ENCODE results near the gene C13orf42. TPM values are rescaled to one million over a fixed set of nuclear protein-coding genes. Genes with fewer than 3 reads are reported as not detected.

C13orf42 gene
- polyA plus RNA-seq, 1 donor from 2014 or later: not detected

GRCh38 chr13:51156648-51157047 lies 45.6 kb upstream of the C13orf42 start:
- Histone ChIP-seq H3K4me2 (ENCODE audit: low read length) (no peak overlapping the region), H3K9me2 (ENCODE audit: insufficient read depth, low read length) (no peaks in the 10 kb centered on the region), H4K20me1 (ENCODE audit: insufficient read depth) (no peaks in the 10 kb centered on the region), H3K4me3 (ENCODE audit: low read length) (no peak overlapping the region), H3K9me3 (ENCODE audit: low read length) (no peaks in the 10 kb centered on the region), H2AFZ (ENCODE audit: low read depth, low read length) (no peak overlapping the region), H3K9ac (ENCODE audit: low read length) (no peak overlapping the region), H3K79me2 (replicated peaks; ENCODE audit: insufficient read depth, low read length) (no peaks in the 10 kb centered on the region), H3K36me3 (ENCODE audit: insufficient read depth, low read length) (no peaks in the 10 kb centered on the region), H3K27me3 (ENCODE audit: insufficient read depth, low read depth, low read length) (no peaks in the 10 kb centered on the region), H3K27ac (ENCODE audit: low read length) (no peak overlapping the region), H3F3A (ENCODE audit: insufficient read depth, low read length, poor library complexity, severe bottlenecking) (peaks cover 4% of the 10 kb centered on the region)
- TF ChIP-seq CTCF (IDR thresholded peaks at IDR 0.05; ENCODE audit: poor library complexity, severe bottlenecking) (no peak), RAD21 (conservative IDR thresholded peaks at IDR 0.05) (no peak), EZH2 (IDR thresholded peaks at IDR 0.05; ENCODE audit: borderline replicate concordance, insufficient read depth, low read length, poor library complexity, severe bottlenecking) (no peak), REST (IDR thresholded peaks at IDR 0.05; ENCODE audit: borderline replicate concordance) (no peak), TAF1 (IDR thresholded peaks at IDR 0.05; ENCODE audit: low read depth) (no peak), EP300 (conservative IDR thresholded peaks at IDR 0.05; ENCODE audit: poor library complexity, severe bottlenecking) (no peak), POLR2AphosphoS5 (IDR thresholded peaks at IDR 0.05) (no peak), SMC3 (conservative IDR thresholded peaks at IDR 0.05; ENCODE audit: poor library complexity) (no peak)

- Histone ChIP-seq H3K4me3 (ENCODE audit: low read length) (no peak overlapping the region), H3K27me3 (ENCODE audit: insufficient read depth, low read depth, low read length) (no peaks in the 10 kb centered on the region), H4K20me1 (ENCODE audit: insufficient read depth) (no peaks in the 10 kb centered on the region), H3K9ac (ENCODE audit: low read length) (no peak overlapping the region), H3K79me2 (replicated peaks; ENCODE audit: insufficient read depth, low read length) (no peaks in the 10 kb centered on the region), H3K36me3 (ENCODE audit: insufficient read depth, low read length) (no peaks in the 10 kb centered on the region), H3K9me2 (ENCODE audit: insufficient read depth, low read length) (no peaks in the 10 kb centered on the region), H3K27ac (ENCODE audit: low read length) (no peak overlapping the region), H3K4me2 (ENCODE audit: low read length) (no peak overlapping the region), H3F3A (ENCODE audit: insufficient read depth, low read length, poor library complexity, severe bottlenecking) (peaks cover 4% of the 10 kb centered on the region), H2AFZ (ENCODE audit: low read depth, low read length) (no peak overlapping the region), H3K9me3 (ENCODE audit: low read length) (no peaks in the 10 kb centered on the region)
- TF ChIP-seq SMC3 (conservative IDR thresholded peaks at IDR 0.05; ENCODE audit: poor library complexity) (no peak), POLR2AphosphoS5 (IDR thresholded peaks at IDR 0.05) (no peak), TAF1 (IDR thresholded peaks at IDR 0.05; ENCODE audit: low read depth) (no peak), EZH2 (IDR thresholded peaks at IDR 0.05; ENCODE audit: borderline replicate concordance, insufficient read depth, low read length, poor library complexity, severe bottlenecking) (no peak), MXI1 (conservative IDR thresholded peaks at IDR 0.05; ENCODE audit: poor library complexity, severe bottlenecking) (no peak)
These were observed 44.9 kb upstream of the C13orf42 start for GRCh38 chr13:51155776-51156515.
